GM18498 (cell line): ENCODE data around the gene EGFL7.

Experiments used
- ATAC-seq: cut with Tn5 transposase; IDR thresholded peaks from one replicate; pipeline ENCODE4 v1.9.1; 2021; ENCODE audit warnings: mild to moderate bottlenecking, moderate library complexity; ENCODE audit not compliant: unreplicated experiment

Gene EGFL7

GRCh38 chr9:136671646-136672430 lies 9.1 kb downstream of the EGFL7 start:
- no peak for ATAC-seq

- no peak for ATAC-seq
These were observed 9.8 kb downstream of the EGFL7 start for GRCh38 chr9:136672431-136673087.

- ATAC-seq, result no peak
These were observed 10.6 kb downstream of the EGFL7 start for GRCh38 chr9:136673088-136673974.

GRCh38 chr9:136673975-136674785 lies 11.5 kb downstream of the EGFL7 start:
- ATAC-seq, result no peak

GRCh38 chr9:136674786-136675349 lies 12.2 kb downstream of the EGFL7 start:
- ATAC-seq, result no peak

- no peak for ATAC-seq
These were observed 13.0 kb downstream of the EGFL7 start for GRCh38 chr9:136675477-136676296.

GRCh38 chr9:136676297-136676794 lies 13.6 kb downstream of the EGFL7 start:
- ATAC-seq, result no peak

- no peak for ATAC-seq
These were observed 14.4 kb downstream of the EGFL7 start for GRCh38 chr9:136676920-136677686.

- ATAC-seq, result no peak
These were observed 15.3 kb downstream of the EGFL7 start for GRCh38 chr9:136678034-136678433.

- no peak for ATAC-seq
These were observed 15.9 kb downstream of the EGFL7 start for GRCh38 chr9:136678624-136679023.

- ATAC-seq, result no peak
These were observed 16.8 kb downstream of the EGFL7 start for GRCh38 chr9:136679431-136679941.

- ATAC-seq, result no peak
These were observed 18.3 kb downstream of the EGFL7 start for GRCh38 chr9:136681029-136681428.

GRCh38 chr9:136681945-136682699 lies 19.4 kb downstream of the EGFL7 start:
- no peak for ATAC-seq

- ATAC-seq, result no peak
These were observed 20.0 kb downstream of the EGFL7 start for GRCh38 chr9:136682710-136683109.

- no peak for ATAC-seq
These were observed 20.5 kb downstream of the EGFL7 start for GRCh38 chr9:136683173-136683745.

- no peak for ATAC-seq
These were observed 21.0 kb downstream of the EGFL7 start for GRCh38 chr9:136683755-136684154.

- ATAC-seq, result no peak
These were observed 21.6 kb downstream of the EGFL7 start for GRCh38 chr9:136684339-136684738.
